ENCODE data around the gene BPGM.

Gene BPGM

DNA sequence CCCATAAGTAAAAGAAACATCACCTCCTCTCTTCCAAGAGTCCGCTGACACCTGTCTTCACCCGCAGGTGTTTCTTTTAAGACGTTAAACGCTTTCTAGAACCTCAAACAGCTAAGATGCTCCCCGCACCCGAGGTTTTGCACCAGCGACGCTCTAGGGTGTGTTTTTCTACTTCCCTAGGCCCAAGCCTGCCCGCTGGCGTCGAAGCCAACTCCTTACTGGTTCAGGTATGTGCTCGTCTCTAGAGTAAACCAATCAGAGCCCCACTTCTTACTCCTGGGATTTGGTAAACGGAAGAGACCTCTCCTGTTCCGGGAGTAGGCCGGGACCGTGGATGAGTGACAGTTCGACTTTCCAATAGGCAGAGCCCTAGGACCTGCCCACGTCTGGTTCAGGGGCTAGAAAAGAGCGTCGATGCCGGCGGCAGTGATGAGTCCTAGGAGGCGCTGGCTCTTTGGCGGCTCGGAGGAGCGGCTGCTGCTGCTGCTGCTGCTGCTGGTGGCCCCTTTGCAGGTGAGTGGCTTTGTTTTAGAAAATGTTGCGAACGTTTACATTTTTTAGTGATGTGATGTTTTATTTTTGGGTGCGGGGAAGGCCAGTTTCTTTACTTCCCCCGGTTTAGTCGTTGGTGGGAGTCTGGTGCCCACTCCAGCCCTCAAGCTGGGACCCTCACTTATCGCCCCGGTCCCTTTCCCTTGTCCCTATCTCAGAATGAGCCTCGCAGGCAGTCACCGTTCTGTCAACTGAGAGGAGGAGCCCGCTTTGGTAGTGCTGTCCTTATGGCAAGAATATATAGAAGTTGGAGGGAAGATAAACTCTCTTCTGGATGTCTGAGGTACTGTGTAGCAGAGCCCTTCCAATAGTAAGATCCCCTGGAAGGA is at the start of gene BPGM:
Gene BPGM, plus strand, starts transcription at position 429 of the 881 bp plus-strand sequence. CDS start 14,655 bp downstream, outside the sequence.
- peak; percentile 54 to 99 (median 96) for DNase-seq

DNA sequence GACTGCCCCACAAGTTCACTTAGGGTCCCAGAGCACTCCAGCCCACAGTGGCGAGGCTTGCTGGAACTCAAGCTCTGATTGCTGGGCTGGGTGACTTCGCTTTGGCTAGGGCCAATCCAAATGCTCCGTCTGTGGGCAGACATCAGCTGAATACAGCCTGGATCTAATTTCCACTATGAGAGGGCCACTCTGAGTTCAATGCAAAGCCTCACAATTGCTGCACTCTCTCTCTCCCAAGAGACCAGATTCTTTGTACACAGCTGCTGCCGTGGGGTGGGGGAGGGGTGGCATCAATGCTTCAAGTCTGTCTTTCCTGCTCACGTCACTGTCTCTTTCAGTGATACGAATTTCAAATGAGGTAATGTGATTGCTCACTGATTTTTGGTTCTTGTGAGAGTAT is 47.3 kb upstream of the BPGM start:
- peak in 36 of 58 donors; percentile 2 to 82 (median 35) for DNase-seq

DNA sequence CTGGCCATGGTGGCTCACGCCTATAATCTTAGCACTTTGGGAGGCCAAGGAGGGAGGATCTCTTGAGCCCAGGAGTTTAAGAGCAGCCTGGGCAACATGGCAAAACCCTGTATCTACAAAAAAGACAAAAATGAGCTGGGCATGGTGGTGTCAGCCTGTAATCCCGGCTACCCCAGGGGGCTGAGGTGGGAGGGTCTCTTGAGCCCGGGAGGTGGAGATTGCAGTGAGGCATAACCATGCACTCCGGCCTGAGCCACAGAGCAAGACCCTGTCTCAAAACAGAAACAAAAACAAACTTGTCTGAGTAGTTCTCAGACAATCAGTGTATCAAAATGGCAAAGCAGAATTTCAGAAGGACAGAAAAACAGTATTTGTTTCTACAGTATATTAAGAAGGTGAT is 45.2 kb upstream of the BPGM start:
- no peak for DNase-seq

DNA sequence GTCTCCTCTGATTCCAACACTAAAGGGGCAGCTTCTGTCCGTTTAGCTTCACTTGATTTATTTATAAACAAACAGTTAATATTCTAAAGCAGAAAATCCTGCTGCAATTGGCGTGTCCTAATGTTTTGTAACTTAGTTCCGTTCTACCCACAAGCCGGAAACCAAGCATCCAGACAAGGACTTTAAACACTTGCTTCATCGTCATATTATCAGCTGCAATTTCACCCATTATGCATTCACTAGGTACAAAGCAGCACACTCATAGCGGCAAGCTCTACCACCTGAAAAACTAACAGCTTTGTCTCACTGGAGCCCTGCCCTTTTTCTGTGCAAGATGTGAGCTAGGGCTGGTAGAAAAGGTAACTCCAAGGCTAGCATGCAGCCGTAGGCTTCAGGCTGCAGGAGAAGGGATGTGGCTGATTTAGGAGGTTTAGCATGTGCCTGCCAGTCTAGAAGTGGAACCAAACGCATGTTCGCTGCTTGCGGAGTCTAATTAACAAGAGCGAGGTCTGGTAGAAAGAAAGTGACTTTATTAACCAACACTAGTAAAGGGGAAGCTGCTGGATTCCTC is 43.7 kb upstream of the BPGM start:
- peak in 6 of 58 donors; percentile 1 to 32 (median 7) for DNase-seq

DNA sequence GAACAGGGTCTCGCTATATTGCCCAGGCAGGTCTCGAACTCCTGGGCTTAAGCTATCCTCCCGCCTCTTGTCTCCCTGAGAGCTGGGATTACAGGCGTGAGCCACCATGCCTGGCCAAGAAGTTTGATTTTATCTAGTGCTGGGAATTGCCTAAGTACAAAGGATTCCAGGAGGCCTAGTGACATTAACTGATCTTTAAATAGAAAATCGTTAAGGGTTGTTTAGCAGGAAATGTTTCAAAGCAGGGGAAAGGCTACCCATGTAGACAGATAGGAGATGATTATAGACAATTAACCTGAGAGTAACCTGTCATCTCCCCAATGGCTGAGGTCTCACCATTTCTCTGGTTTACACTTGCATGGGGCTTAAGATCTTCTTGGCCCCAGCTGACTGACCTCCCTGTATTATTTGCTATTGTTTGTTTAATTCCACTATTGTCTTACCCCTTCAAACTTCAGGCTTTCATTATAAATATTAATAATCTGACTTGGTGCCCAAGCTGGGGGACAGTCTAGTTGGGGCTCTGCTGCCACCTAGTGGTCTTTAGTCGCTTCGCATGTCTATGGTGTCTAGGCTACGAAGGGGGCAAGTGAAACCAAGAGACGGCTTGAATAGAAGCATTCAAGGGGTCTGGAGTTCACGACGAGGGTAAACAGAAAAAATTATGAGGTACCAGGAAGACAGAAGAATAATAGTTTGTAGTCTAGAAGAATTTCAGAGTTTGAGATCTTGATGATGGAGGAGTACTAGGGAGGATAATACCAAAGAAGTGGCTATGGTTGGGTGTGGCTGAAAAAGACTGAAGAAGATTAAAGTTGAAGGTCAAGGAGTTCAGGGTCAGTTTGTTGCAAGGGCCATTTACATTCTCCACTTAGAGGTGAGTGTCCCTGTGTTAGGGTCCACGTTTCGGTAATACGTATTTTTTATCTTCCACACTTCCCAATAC is 40.4 kb upstream of the BPGM start:
- peak in 38 of 58 donors; percentile 4 to 75 (median 32) for DNase-seq

DNA sequence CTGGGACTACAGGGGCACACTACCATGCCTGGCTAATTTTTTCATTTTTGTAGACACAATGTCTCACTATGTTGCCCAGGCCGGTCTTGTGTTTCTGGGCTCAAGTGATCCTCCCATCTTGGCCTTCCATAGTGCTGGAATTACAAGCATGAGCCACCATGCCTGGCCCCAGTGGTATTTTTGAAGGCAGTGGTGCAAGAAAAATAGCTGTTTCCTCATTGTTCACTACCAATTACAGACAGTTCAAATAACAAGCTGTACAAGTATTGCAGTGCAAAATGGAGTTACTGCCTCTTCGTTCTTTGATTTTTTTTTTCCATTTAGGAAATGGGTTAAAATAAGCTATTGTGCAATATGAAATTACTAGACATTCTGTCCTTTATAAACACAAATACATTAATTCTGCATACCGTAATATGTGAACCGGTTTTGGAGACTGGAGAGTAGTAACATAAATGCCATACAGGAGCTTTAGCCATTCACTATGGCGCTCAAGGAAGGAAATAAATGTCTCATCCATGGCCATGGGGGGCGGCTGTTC is 35.0 kb upstream of the BPGM start:
- no peak for DNase-seq

DNA sequence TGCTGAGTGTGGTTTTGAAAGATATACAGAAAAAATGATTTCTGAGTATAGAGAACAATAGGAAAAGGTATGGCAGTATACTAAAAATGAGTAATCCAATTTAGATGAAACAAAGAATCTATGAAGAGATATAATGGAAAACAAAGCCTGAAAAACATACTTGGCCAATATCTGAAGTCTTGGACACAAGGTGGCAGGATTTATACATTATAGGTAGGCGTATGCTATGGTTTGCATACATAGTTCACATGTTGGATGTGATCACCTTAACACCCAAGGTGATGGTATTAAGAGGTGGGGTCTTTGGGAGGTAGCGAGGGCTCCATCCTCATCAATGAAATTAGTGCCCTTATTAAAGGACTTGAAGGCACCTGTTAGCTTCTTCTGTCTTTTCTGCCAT is 34.5 kb upstream of the BPGM start:
- DNase-seq, result no peak

DNA sequence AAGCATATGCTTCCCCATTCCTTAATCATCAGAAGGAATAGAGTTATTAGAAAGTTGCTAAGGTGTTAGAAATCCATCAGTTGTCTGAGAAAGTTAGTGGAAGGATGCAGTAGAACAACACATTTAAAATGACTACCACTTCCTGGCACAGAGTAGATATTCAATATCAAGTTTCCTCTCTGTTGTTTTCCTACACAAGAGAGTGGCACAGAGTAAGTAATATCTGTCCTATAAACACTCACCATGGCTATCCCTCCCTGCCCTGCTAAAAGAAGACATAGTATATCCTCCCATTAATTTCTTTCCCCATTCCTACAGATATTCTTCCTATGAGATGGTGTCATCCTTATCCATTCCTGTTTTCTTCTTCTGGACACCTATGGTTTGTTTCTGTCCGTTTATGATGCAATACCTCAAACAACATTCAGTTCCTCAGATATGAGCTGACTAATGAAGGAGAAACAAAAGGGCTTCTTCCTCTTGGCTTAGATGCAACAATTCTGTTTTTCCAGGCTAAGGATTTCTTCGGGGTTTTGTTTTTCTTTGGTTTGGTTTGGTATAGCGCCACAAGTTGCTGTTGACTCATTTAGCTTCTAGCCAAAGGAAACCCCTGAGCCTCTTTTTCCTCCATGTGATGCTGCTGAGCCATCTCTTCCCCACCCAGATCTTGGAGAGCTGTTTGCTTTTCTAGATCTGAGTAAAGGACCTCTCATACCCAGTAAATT is 32.9 kb upstream of the BPGM start:
- DNase-seq, result no peak

DNA sequence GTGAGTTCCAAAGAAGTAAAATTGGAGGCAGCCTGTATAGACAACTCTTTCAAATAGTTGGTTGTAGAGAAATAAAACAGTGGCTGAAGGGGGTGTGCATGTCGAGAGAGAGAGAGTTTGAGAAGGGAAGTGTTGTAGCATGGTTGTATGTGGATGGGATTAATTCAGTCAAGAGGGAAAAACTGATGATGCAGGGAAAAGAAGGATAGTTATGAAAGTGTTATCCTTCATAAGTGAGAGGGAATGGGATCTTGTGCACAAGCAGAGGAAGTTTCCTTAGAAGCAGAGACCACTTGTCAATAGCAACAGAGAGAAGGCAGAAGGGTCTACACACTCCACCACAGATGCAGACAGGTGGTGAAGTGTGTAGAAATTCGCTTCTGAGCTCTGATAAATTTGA is 30.0 kb upstream of the BPGM start:
- DNase-seq, result no peak

DNA sequence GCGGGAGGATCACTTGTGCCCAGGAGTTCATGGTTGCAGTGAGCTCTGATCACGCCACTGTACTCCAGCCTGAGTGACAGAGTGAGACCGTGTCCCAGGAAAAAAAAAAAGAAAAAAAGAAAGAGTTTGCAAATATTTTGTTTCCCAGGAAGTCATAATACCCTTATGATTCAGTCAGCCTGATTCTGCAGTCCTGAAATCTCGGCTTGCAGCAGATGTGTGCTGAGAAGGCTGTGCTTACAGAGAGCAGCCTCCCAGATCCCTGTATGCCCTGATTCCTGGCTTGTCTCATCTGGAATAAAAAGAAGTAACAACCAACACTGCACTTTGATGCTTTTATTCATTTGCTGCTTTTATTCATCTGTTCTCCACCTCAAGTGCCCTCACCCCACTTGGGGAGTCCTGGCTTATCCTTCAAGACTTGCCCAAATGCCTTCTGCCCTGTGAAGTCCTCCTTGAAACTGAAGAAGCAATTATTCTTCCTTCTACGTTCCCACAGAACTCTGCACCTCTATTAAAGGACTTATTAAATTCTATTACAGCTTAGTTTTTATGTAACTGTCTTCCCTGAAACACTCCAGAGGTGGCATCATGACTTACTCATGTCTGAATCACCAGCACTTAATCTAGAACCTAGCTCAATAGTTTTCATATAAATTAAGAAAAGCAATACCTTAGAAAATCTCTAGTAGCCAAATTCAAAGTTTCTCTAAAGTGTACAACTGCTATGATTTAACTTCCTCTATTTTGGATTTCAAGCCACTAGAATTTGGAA is 27.7 kb upstream of the BPGM start:
- peak in 3 of 58 donors; percentile 5 to 15 (median 12) for DNase-seq

DNA sequence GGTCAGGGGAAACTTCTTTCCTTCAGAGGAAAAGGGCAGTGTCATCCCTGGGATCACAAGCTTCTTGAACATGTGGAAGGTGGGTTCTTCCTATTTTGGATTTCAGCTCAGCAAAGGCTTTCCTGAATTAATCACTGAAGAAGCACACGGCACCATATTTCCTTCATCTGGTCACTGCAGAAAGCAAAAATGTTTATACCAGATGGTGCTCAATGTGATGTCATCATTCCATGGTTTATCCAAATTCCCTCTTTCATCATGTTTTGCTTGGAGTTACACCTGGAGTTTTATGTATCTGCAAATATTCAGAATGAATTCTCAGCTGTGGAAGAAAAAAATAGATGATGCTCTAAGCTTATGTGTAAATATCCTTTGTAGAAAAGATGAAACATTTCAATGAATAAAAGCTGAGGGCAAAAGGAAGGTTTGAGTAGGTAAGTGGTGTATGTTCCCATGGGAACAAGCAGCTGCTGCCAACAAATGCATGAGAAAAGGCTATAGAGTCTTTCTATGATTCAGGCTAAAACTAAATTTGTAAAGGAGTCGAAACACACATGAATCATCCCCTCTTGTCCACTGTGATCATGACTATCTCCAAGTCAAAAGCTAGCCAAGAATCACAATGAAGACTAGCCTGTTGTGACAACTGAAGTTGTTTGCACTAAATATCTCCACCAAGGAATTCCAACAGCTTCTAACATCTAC is 26.9 kb upstream of the BPGM start:
- peak in 3 of 58 donors; percentile 2 to 18 (median 9) for DNase-seq

DNA sequence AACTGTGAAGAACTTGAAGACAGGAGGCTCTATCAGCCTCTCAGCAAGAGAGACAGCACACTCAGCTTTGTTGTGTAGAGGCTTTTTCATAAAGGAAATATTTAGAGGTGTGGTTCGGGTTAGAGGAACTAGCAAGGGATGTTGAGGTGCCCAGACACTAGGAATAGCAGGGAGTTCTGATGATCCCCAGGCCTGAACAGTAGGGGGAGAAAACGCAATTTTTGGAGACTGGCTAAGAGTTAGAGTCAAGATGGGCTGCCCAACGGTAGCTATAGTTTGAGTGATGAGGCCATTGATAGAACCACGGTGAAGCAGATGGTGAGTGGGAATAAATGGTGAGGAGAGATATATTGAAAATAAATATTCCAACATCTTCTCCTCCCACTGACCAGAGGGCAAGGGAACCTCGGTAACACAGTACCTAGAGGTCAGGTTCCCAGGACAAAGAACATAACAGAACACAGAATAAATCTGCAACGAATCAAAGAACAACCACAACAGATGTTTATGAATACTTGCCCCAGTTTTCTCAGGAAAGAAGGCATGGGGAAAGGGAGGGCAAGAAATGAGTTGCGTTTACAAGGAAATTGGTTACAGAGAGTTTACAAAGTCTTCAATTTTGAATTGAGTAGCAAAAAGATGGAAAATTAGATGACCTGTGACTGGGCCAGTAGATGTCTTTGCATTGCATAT is 24.2 kb upstream of the BPGM start:
- no peak for DNase-seq

DNA sequence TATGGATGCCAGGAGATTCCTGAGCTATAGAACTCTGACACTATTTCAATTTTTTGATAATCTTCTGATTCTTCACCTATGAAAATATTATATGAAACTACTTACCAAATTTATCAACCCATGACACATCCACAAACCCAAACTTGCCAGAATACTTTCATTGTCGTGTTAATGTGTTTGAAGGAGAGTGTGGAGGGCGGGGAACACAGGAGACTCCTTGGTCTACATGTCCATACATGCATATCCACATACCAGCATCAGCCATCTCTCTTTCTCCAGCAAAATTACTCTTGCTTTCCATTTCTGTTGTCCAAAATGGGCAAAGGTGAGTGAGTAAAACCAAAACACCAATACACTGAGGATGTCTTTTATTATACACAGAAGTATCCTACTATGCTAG is 23.5 kb upstream of the BPGM start:
- DNase-seq, result no peak

DNA sequence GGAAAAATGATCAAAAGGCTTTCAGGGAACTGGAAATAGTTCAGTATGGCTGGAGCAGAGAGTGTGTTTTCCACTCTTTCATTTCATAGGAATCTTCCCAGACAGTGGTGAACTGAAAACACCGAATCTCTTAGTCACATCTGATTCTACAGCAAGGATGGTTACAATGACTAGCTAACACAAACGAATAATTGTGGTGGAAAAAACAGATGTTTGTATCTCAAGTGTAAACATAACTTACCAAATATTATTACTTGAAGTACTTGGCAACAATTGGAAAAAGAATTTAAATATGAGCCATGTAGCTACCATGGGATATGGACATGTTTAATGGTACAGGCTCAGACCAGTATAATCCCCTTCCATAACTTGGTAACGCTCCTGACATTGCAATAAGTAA is 21.1 kb upstream of the BPGM start:
- DNase-seq, result no peak

DNA sequence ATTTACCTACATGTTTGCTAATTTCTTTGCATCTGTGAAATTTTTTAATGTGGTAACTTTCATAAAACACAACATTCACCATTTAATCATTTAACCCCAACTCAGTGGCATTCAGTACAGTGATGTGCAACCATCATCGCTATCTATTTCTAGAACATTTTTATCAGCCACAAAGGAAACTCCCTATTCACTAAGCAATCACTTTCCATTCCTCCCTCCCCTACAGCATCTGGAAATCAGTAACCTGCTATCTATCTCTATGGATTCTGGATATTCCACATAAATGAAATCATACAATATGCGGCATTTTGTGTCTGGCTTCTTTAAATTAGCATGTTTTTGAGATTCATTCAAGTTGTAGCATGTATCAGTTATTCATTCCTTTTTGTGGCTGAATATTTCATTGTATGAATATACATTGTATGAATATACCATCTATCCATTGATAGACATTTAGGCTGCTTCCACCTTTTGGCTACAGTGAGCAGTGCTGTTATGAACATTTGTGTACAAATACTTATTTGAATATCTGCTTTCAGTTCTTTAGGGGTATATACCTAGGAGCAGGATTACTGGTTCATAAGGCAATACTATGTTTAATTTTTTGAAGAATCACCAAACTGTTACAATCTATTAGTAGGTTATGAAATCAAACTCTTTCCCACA is 19.4 kb upstream of the BPGM start:
- no peak for DNase-seq

DNA sequence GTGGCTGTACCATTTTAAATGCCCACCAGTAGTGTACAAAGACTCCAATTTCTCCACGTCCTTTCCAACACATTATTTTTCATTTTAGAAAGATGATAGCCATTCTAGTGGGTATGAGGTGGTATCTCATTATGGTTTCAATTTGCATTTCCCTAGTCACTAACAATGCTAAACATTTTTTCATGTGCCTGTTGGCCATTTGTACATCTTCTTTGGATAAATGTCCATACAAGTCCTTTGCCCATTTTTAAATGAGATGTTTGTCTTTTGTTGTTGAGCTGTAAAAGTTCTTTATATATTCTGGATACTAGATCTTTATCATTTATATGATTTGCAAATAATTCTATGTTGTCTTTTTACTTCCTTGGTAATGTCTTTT is 18.9 kb upstream of the BPGM start:
- DNase-seq, result no peak

DNA sequence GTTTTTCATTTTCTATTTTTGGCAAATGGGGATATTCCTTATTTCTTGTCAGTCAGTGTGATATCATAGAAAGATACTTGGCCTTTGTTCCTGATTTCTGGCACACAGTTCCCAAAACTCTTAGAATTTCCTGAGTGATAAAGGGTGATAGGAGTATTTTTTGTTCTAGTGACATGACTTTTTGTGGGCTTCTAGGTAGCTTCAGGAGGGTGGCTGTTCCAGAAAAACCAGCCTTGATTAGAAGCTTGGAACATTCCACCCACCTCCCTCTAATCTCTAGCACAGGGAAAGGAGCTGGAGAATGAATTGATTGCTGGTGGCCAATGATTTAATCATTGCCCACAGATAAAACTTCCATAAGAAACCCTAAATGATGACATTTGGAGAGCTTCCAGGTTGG is 17.2 kb upstream of the BPGM start:
- no peak for DNase-seq

DNA sequence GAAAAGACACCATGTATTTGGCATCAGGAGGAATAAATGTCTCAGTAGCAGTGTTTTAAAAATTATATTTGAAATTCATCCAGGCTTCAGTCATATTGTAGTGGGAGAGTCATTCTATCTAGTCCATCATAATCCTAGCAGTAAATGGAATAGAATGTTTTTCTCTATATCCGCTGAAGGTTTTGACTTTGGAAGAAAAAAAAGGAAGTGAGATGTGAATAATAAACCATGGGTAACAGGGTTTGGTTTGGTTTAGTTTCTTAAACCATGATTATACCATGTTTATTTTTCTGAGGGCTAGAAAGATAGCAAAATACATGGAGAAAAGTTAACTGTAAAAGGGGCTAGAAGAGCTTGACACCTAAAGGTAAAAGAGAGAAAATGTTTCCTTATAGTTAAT is 16.4 kb upstream of the BPGM start:
- no peak for DNase-seq
